HEK293T (cell line): ENCODE results near the gene C1orf116.

Experiments used
- BHLHE40 ChIP-seq: fragments of 450-650 bp; IDR thresholded peaks from 2 replicates; pipeline ENCODE4 v1.6.1; 2016; ENCODE audit warnings: mild to moderate bottlenecking, moderate library complexity, borderline replicate concordance
- FOXM1 ChIP-seq: fragments of 450-650 bp; IDR thresholded peaks from 2 replicates; pipeline ENCODE4 v1.6.1; 2017; ENCODE audit warnings: mild to moderate bottlenecking, borderline replicate concordance
- HDGF ChIP-seq: fragments of 450-650 bp; IDR thresholded peaks from 2 replicates; pipeline ENCODE4 v1.6.1; 2017; ENCODE audit warnings: antibody characterized with exemption, borderline replicate concordance
- SP1 ChIP-seq: fragments of 450-650 bp; IDR thresholded peaks from 2 replicates; pipeline ENCODE4 v1.6.1; 2017
- SUZ12 ChIP-seq: fragments of 450-650 bp; IDR thresholded peaks from 2 replicates; pipeline ENCODE4 v1.6.1; 2016; ENCODE audit warnings: mild to moderate bottlenecking

DNA sequence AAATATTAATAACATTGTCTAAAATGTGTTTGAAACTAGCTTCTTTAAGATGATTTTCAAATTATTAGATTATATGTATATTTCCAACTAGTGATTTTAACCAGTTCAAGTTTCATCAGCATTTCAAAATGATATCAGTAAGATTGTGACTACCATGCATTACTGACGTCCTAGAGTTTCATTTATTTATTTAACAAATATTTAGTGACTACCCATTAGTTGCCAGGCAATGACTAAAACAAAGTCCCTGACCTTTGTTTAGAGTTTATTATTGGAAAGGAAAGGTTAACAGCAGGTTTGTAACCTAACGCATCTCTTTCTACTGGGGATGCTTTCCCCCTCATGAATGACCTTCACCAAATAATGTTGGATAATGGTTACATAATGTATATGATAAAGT is 48.5 kb upstream of the C1orf116 start:
- TF ChIP-seq BHLHE40 (no peak), SP1 (no peak), HDGF (no peak), SUZ12 (no peak), FOXM1 (no peak)
